Measurements from ENCODE around the gene SERTAD1.
"Not testable (repeated sequence)": the region's sequence is repeated elsewhere in the genome, so short reads cannot be mapped to it uniquely, and the experiment has no call there.

Gene SERTAD1

GRCh38 chr19:40450664-40451063, 24.9 kb upstream of the SERTAD1 start:
- DNase-seq, result no peak

- no peak for DNase-seq
These were observed 23.7 kb upstream of the SERTAD1 start for GRCh38 chr19:40449506-40449905.

- no peak for DNase-seq
These were observed 20.5 kb upstream of the SERTAD1 start for GRCh38 chr19:40446263-40446784.

DNA sequence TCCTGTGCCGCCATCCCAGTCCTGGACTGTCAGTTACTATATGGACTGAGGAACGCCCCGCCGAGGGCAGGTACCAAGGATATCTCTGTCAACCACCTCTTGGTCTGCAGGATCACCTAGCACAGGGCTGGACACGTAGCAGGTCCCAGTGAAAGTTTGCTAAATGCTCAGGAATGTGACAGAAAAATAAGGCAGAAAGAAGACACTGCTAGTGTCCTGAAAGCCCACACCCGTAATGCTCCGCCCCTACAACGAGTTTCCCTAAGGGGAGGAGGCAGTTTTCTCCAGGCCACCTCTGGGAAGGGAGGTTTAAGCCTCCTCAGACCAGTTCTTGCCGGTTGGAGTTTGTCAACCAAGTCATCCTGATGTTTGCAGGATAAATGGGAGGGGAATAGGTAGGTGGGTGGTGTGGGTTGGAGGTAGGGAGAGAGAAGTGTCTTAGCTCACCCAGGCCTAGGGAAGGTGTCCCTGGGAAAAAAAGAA, 20.0 kb upstream of the SERTAD1 start:
- no peak for DNase-seq

GRCh38 chr19:40444825-40445312, 19.1 kb upstream of the SERTAD1 start:
- DNase-seq, result no peak

DNA sequence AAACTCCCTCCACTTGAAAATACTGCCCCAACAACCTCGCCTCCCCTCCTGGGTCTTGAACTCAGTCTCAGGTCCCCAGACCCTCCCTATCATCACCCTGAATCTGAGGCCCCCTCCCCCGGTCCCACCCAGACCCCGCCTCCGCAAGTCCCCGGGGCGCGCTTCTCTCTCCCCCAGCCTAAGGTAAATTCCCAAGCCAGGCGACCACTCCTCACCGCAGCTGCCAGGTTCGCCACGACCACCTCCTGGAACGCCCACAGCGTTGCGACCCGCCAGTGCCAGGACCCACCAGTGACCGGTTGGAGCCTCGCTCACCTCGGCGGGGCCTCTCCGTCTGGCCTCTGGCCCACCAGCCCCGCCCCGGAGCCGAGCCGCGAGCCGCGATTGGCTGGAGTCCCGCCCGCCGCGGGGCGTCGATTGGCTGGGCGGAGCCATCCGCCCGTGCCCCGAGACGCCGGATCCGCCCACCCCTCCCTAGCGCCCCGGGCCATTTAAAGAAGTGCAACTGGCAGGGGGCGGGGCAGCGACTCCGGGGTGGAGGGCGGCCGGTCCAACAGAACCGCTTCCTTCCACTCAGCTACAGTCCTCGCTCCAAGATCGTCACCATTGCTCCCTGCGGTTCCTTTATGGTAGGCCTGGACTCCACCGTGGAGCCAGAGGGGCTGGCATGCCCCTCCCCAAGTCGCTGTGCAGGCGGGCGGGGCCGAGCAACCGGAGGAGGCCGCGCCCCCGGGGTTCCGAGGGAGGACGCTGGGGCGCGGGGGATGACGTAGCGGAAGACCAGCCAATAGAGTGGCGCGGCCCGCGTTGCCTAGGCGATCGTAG, 18.4 kb upstream of the SERTAD1 start, which contains the start of gene SERTAD3:
Gene SERTAD3, minus strand, starts transcription at position 336 of the 825 bp plus-strand sequence. CDS start 2,255 bp downstream, outside the sequence.
- DNase-seq, result peak; percentile 69

DNA sequence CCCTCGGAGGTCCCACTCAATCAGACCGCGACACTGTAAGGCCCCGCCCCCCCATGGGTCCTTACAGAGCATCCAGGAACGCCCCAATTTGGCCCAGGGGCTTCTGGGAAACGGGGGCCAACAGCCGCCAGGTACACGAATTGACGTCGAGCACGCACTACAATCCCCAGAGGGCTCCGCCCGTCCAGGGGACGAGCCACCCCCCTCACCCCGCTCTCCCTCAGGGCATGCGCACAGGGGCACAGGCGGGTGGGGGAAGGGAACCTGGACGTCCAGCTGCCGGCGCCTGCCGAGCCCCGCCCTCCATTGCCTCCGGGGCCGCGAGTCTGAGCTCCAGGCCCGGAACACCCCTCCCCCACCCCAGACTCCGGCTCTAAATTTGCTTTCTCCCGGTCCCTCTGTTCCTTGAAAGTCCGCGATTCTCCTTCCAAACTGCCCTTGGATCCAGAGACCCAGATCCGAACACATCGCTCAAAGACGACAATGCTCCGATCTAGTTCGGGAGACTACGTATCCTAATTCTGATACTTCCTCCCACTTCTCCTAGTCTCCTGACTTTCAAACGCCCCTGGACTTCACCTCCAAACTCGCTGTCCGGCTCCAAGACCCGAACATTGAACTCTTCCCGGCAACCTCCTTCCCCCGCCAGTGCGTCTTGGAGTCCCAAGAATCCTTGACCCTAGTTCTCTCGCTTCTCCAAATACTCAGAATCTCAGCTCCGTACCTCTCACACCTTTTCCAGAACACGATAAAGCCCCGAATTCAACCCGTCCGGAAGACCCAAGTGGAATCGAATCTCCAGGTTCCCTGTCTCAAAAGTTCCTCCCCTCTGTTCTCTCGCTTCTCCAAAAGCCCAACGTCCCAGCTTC, 17.6 kb upstream of the SERTAD1 start:
- peak; percentile 89 for DNase-seq

DNA sequence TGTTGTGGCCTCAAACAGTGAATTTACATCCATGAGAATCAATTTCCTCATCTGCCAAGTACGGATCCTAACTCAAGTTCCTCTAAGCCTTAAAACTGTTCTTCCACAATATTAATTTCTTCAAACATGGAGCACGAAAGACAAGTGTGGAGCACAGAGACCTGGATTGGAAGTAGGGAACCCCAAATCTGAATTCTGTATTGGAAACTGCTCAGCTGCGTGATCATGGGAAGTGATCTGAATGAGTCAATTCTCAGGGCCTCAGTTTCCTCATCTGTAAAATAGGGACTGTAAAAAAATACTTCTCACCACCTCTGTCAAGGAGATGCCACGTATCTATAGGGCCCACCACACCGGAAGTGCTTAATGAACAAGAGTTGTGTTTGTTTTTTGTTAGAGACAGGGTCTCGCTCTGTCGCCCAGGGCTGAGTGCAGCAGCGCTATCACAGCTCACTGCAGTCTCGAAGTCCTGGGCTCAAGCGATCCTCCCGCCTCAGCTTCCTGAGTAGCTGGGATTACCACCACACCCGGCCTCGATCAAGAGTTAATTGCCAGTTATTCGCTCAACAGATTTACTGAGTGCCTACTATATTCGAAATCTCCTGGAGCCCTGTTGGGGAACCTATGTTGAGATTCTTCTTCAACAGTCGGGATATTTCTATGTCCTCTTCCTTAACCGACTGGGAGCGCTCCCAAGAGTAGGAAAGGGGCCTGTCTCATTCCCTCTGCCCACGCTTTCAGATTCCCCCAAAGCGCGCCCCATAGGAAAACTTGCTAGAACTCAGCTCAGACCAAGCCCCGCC, 16.7 kb upstream of the SERTAD1 start:
- no peak for DNase-seq

DNA sequence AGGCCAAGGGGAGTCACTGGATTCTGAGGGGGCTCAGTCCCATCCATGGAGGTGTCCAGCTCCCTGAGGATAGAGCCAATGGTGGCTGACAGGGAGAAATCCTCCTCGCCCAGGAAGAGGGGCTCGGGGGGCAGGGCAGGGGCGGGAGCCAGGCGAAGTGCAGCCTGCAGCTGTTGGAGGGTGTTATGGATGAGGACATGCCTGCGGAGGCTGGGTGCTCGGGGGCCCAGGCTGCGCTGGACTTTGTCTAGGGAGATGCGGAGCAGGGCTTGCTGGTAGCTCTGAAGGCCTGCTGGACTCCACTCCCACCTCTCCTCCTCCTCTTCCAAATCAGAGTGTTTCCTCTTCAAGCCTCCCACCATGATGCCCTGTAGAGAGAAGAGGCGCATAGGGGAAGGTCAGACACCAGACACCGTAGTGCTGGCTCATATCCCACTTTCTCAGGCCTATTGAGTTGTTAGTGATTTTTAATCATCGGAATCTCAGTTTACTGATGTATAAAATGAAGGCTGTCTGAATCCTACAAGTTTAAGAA, 16.0 kb upstream of the SERTAD1 start:
- no peak for DNase-seq

- no peak for DNase-seq
These were observed 12.5 kb upstream of the SERTAD1 start for GRCh38 chr19:40438284-40438683.

DNA sequence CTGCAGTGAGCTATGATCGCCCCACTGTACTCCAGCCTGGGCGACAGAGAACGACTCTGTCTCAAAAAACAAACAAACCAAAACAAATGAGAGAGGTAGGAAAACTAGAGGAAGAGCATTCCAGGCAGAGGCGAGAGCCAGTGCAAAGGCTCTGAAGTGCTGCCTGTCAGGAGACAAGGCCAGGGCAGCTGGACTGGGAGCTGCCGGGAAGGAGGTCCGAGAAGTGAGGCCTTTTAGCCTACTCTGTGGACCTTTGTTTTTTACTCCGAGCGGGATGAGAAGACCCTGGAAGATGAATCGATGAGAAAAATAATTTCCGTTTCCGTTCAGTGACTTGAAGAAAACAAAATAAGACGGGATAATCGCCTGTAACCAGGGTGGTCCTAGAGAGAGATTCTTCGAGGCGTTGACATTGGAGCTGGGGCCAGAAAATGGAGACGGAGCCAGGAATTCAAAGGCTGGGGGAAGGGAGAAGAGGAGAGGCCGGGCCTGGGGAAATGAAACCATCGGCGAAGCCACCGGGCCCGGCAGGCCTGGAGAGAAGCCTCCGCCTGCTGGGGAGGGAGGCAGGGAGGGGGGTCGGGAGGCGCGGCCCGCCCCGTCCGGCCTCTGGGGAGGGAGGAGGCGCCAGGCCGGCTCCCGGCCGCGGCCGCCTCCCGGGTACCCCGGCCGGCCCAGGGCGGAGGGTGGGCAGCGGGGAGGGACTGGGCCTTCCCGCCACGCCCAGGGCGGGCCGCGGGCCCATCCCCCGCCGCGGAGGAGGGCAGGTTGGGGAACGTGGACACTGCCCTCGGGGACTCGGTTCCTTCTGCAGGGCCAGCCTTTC, 7.8 kb upstream of the SERTAD1 start:
- DNase-seq, result peak; percentile 60

DNA sequence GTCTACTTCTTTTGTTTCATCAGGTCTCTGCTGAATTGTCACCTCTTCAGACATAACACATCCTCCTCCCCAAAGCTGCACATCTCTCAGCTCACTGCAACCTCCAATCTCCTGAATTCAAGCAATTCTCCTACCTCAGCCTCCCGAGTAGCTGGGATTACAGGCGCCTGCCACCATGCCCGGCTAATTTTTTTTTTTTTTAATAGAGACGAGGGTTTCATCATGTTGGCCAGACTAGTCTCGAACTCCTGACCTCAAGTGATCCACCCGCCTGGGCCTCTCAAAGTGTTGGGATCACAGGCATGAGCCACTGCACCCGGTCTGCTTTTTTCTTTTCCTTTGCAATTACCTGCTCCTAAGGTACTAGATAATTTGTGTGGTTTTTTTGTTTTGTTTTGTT, 7.0 kb upstream of the SERTAD1 start:
- not testable (repeated sequence) for DNase-seq

DNA sequence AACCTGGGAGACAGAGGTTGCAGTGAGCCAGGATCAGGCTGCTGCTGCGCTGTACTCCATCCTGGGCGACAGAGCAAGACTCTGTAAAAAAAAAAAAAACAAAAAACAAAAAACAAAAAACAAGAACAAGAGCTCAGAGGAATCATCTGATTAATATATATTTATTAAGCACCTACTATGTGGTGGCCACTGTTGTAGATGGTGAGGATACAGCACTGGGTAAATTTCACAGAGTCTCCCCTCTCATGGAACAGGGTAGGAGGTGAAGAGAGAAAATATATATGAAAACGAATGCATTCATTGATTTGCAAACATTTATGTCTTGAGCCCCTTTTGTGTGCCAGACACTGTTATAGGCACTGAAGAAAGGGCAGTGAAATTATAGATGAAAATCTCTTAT, 5.9 kb upstream of the SERTAD1 start:
- DNase-seq, result no peak

GRCh38 chr19:40430242-40430641, 4.5 kb upstream of the SERTAD1 start:
- not testable (repeated sequence) for DNase-seq

GRCh38 chr19:40428197-40428596, 2.4 kb upstream of the SERTAD1 start:
- not testable (repeated sequence) for DNase-seq

GRCh38 chr19:40424637-40425449, 949 bp downstream of the SERTAD1 start:
- DNase-seq, result no peak

DNA sequence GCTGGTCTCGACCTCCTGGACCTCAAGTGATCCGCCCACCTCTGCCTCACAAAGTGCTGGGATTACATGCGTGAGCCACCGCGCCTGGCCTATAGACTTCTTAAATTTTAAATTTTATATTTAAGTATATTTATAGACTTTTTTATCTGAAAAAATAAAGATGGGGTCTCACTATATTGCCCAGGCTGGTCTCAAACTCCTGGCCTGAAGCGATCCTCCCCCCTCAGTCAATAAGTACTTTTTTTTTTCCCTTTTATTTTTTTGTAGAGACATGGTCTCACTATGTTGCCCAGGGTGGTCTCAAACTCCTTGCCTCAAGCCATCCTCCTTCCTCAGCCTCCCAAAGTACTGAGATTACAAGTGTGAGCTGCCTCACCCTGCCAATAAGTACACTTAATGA, 1.9 kb downstream of the SERTAD1 start:
- DNase-seq, result no peak

GRCh38 chr19:40422748-40423566, 2.8 kb downstream of the SERTAD1 start:
- DNase-seq, result no peak

All from 8988T (cell line).